Fibroblast of the aortic adventitia (primary cell): Measurements from ENCODE around the gene ANTXR2. TPM values are rescaled to one million over a fixed set of nuclear protein-coding genes. Genes with fewer than 3 reads are reported as not detected.
"Not testable (repeated sequence)": the region's sequence is repeated elsewhere in the genome, so short reads cannot be mapped to it uniquely, and the experiment has no call there.

Experiments
- DNase-seq: peaks from one replicate; pipeline ENCODE4 v3.0.0-alpha.2; 2010; ENCODE audit warnings: low read depth
- H3K4me3 ChIP-seq: 2 replicates; pipeline ENCODE4 v1.5.1; 2011; ENCODE audit warnings: low read depth, mild to moderate bottlenecking, control low read depth, low read length, moderate library complexity
- CTCF ChIP-seq: IDR thresholded peaks from 2 replicates; pipeline ENCODE4 v1.5.1; 2011; ENCODE audit warnings: mild to moderate bottlenecking, low read length, control low read depth, inconsistent platforms; ENCODE audit not compliant: insufficient read depth
- total RNA-seq: library from RNA; depleted of rRNA; stranded (reverse); fragments of >200 nt; gene quantifications from 2 replicates; pipeline ENCODE4 v1.2.3, GENCODE V29; 2012; ENCODE audit warnings: low replicate concordance

ANTXR2 gene
- total RNA-seq, 1 donor: 183 TPM

GRCh38 chr4:79900182-79900581 is 172.8 kb downstream of the ANTXR2 start:
- TF ChIP-seq CTCF: no peak
- no peak for DNase-seq
- no peak overlapping the region for H3K4me3 ChIP-seq

GRCh38 chr4:79899481-79899880 is 173.5 kb downstream of the ANTXR2 start:
- no peak overlapping the region for H3K4me3 ChIP-seq
- no peak for DNase-seq
- TF ChIP-seq CTCF: no peak

GRCh38 chr4:79898055-79898454 is 175.0 kb downstream of the ANTXR2 start:
- TF ChIP-seq CTCF: no peak

GRCh38 chr4:79897174-79897573 is 175.9 kb downstream of the ANTXR2 start:
- no peak for TF ChIP-seq CTCF
- no peak for DNase-seq
- H3K4me3 ChIP-seq: no peak overlapping the region

More at GRCh38 chr4:79898055-79898454, 175.0 kb downstream of the ANTXR2 start:
- DNase-seq: no peak
- no peak overlapping the region for H3K4me3 ChIP-seq

GRCh38 chr4:79893456-79893855 is 179.6 kb downstream of the ANTXR2 start:
- TF ChIP-seq CTCF: no peak
- DNase-seq: peak; percentile 14
- H3K4me3 ChIP-seq: no peak overlapping the region

GRCh38 chr4:79889026-79889425 is 184.0 kb downstream of the ANTXR2 start:
- not testable (repeated sequence) for H3K4me3 ChIP-seq, DNase-seq

GRCh38 chr4:79886557-79886956 is 186.5 kb downstream of the ANTXR2 start:
- TF ChIP-seq CTCF: no peak
- no peak for DNase-seq
- no peak overlapping the region for H3K4me3 ChIP-seq
